AG10803 (cell line): Measurements from ENCODE around the gene ADAM23.

Experiments
- DNase-seq: peaks from one replicate; pipeline ENCODE4 v3.0.0; 2010; ENCODE audit warnings: low read depth
- H3K4me3 ChIP-seq: 2 replicates; pipeline ENCODE4 v1.5.1; 2011; ENCODE audit warnings: mild to moderate bottlenecking, low read length, control low read depth
- TF ChIP-seq, protein P1 (sequence below): conservative IDR thresholded peaks from 2 replicates; pipeline ENCODE4 v1.5.1; 2011; ENCODE audit warnings: mild to moderate bottlenecking, low read length, control low read depth, inconsistent platforms

The ADAM23 gene

DNA sequence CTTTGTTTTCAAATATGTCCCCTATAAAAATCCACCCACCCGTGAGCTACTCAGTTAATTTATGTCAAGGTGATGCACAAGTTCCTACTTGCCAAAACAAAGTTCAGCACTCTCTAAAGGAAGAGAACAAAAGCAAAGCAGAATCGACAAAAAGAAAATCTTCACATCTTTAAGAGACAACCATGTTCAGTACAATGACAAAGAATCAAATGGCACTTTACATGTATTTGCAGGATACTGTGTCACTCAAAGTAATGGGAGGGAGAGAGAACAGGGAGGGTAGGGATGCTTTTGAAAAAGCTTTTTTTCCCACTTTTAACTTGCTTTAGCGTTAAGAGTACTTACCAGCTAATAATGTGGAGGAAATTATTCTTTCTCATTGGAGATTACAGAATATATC lies 159.9 kb downstream of the ADAM23 start:
- TF ChIP-seq, protein P1, sequence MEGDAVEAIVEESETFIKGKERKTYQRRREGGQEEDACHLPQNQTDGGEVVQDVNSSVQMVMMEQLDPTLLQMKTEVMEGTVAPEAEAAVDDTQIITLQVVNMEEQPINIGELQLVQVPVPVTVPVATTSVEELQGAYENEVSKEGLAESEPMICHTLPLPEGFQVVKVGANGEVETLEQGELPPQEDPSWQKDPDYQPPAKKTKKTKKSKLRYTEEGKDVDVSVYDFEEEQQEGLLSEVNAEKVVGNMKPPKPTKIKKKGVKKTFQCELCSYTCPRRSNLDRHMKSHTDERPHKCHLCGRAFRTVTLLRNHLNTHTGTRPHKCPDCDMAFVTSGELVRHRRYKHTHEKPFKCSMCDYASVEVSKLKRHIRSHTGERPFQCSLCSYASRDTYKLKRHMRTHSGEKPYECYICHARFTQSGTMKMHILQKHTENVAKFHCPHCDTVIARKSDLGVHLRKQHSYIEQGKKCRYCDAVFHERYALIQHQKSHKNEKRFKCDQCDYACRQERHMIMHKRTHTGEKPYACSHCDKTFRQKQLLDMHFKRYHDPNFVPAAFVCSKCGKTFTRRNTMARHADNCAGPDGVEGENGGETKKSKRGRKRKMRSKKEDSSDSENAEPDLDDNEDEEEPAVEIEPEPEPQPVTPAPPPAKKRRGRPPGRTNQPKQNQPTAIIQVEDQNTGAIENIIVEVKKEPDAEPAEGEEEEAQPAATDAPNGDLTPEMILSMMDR = no peak
- DNase-seq = no peak
- H3K4me3 ChIP-seq = no peak overlapping the region

DNA sequence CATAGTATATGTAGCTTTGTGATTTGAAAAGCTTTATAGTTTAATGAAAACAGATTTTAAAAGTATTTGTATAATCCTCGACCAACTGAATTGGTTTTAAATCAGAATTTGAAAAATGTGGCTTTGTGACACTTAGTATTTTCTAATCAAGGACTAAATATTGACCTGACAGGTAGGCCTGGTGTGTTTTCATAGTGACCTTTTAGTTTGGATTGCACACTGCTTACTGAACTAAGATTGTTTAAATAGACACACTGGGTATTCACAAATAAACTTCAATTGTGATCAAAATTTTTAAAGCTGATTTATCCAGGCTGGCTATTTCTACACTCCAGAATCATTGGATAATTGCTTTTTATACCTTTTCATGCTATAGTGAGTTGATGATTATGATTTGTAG lies 167.1 kb downstream of the ADAM23 start:
- TF ChIP-seq, protein P1 = no peak
- DNase-seq = no peak
- no peak overlapping the region for H3K4me3 ChIP-seq

DNA sequence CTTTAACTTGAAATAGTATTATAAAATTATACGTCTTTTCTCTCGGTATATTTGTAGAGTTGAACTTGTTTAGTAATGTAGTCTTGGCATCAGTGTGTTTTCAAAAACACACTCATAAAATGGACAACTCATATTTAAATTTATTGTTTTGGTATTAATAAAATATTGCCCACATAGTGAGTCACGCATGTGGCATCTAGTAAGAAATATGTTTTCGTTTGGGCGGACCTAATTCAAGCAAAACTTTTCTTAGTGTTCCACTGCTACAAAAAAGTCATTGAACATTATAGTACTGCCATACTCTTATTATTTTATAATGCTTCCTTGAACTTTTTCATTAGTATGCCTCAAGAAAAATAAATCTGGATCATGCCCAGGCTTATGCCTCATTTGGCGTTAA lies 167.9 kb downstream of the ADAM23 start:
- TF ChIP-seq, protein P1 = no peak
- no peak overlapping the region for H3K4me3 ChIP-seq
- no peak for DNase-seq

GRCh38 chr2:206611736-206612135 lies 168.4 kb downstream of the ADAM23 start:
- DNase-seq = no peak
- no peak overlapping the region for H3K4me3 ChIP-seq
- TF ChIP-seq, protein P1 = no peak

DNA sequence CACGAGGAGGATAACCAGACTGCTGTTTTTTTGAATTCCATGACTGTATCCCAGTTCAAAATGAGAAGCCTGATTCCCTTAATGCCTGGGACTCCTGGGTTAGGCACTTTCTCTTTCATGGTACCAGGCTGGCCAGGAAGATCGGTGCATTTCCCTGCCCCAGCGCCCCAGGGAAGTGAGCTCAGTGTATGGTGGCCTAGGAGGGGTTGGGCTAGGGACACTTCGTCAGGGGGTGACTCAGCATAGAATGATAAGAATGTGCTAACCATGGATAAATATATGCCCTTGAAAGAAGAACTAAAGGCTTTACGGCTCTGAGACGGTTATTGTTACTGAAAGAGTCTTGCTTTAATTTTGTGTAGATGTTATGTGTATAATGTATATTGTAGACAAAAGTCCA lies 171.5 kb downstream of the ADAM23 start:
- TF ChIP-seq, protein P1 = no peak
- no peak overlapping the region for H3K4me3 ChIP-seq
- DNase-seq = no peak

DNA sequence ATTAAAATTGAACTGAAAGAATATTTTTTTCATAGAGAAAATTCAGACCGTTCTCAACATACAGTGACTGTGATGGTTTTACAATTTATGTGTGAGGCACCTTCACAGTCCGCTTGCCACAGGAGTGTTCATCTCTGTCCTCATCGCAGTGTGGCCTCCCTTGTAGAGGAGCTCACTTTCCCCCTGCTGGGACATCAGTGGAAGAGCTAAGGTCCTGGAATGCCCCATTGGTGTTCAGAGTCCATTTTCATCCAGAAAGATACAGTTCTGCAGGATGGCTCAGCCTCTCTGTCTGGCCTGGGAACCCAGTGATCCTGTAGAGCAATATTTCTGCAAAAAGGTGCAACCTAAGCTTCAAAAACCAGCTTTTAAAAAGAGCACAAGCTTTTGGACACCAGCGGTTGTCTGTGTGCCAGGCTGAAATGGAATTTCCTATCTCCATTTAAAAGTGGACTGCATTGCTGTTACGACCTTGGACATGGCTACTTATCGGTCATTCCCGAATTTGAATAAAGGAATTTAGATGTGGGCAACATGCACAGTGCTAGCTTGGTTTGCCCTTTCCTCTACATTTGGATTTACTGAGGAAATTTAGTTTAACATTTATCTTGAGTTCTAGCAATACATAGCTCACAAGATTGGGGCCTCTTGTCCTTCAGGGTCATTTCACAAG lies 172.2 kb downstream of the ADAM23 start:
- no peak overlapping the region for H3K4me3 ChIP-seq
- DNase-seq = no peak
- TF ChIP-seq, protein P1 = no peak

DNA sequence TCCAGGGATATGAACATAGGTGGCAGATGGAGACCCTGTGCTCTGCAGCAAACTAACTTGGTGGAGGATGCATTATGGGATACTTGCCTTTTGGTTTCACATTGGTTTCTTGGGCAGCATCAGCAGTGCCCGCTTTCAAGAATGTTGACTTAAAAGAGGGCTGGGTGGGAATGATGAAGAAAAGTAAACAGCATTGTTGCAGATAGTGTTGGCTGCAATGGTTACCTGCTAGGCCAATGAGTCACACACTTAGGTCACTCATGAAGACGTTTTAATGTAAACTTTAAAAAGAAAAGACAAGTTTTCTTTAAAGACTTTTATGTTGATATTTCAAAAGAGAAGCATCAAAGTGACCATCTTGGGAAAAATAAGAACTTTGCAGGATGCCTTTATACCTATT lies 172.8 kb downstream of the ADAM23 start:
- no peak for DNase-seq
- TF ChIP-seq, protein P1 = no peak
- H3K4me3 ChIP-seq = no peak overlapping the region
